GM12865 (cell line): ENCODE results near the gene IP6K3.

Experiments used
- DNase-seq: peaks from one replicate; pipeline ENCODE4 v3.0.0; 2010; ENCODE audit warnings: low read depth
- H3K4me3 ChIP-seq: 2 replicates; pipeline ENCODE4 v1.5.1; 2011; ENCODE audit warnings: mild to moderate bottlenecking, low read depth, low read length, control low read depth
- TF ChIP-seq, protein P1 (sequence below): IDR thresholded peaks from 2 replicates; pipeline ENCODE4 v1.5.1; 2011; ENCODE audit warnings: low read length, control low read depth, low read depth, inconsistent platforms; ENCODE audit not compliant: insufficient read depth; ENCODE audit errors: missing control alignments

Gene IP6K3

DNA sequence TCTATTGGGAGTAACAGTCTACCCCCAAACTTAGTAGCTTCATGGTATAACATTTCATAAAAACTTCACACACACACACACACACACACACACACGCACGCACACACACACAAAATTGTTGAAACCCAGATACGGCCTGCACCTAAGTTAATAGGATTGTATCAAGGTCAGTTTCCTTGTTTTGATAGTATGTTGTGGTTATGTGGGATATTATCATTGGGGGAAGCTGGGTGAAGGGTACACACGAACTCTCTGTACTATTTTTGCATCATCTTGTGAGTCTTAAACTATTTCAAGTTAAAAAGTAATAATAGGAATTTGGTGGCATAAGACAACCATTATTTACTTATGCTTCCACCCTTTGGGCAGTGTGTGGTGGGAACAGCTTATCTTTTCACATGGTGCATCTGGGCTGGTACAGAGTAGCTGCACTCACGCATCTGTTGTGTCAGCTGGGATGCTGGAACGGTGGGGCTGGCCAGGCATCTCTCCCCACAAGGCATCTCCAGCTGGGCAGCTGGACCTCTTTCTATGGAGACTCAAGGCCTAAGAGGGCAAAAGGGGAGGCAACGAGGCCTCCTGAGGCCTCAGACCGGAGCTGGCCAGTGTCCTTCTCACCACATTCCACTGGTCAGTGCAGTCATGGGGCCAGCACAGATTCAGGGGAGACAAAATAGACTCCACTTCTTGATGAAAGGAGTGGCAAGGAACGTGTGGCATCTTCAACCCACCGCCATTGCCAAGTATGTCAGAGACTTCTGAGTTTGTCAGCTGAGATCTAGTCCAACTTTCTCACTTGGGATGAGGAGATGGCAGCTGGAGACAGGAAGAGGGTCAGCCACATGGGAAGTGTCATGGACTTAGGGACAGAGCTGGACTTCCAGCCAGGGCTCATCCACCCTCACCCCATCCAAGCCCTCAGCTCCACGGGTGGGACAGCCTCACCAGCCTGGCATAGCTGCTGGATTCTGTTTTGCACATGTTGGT lies 20.5 kb upstream of the IP6K3 start:
- no peak overlapping the region for H3K4me3 ChIP-seq
- DNase-seq, result no peak
- TF ChIP-seq, protein P1, sequence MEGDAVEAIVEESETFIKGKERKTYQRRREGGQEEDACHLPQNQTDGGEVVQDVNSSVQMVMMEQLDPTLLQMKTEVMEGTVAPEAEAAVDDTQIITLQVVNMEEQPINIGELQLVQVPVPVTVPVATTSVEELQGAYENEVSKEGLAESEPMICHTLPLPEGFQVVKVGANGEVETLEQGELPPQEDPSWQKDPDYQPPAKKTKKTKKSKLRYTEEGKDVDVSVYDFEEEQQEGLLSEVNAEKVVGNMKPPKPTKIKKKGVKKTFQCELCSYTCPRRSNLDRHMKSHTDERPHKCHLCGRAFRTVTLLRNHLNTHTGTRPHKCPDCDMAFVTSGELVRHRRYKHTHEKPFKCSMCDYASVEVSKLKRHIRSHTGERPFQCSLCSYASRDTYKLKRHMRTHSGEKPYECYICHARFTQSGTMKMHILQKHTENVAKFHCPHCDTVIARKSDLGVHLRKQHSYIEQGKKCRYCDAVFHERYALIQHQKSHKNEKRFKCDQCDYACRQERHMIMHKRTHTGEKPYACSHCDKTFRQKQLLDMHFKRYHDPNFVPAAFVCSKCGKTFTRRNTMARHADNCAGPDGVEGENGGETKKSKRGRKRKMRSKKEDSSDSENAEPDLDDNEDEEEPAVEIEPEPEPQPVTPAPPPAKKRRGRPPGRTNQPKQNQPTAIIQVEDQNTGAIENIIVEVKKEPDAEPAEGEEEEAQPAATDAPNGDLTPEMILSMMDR, result no peak

DNA sequence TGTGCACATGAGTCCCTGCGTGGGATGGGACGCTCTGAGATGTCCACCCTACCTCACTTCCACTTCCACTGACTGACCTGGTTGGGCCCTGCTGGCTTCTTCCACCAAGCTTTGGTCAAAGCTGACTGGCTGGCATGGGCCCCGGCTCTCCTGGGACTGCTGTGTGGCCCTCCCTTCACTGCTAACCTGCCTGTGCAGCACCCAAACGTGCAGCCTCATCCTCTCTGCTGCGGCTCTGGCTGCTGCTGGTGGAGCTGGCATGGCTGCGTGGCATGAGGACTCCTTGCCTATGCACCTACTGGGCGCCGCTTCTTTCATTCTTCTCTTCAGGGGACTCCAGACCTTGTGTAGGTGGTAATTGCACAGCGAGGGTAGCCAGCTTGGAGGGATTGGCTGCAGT lies 18.7 kb upstream of the IP6K3 start:
- no peak for DNase-seq

DNA sequence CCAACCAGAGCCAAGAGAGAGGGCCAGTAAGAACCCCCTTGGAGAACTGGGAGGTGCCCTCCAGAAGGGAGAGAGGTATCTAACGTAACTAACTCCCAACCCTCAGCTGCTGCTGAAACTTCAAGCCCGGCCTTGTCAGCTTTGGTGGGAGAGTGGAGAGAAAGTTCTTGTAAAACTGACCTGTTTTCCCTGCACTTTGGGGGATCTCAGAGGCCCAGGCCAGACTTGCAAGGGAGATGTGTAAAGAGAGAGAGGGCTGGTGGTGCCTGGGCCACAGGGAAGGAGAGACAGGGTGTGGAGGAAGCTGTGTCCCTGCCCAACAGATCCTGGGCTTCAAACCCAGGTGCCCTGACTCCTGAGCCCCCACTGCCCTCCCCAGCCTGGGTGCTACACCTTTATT lies 17.3 kb upstream of the IP6K3 start:
- TF ChIP-seq, protein P1, result no peak
- H3K4me3 ChIP-seq, result no peak overlapping the region
- DNase-seq, result no peak

More for the DNA sequence above, 18.7 kb upstream of the IP6K3 start:
- TF ChIP-seq, protein P1, result no peak
- no peak overlapping the region for H3K4me3 ChIP-seq

DNA sequence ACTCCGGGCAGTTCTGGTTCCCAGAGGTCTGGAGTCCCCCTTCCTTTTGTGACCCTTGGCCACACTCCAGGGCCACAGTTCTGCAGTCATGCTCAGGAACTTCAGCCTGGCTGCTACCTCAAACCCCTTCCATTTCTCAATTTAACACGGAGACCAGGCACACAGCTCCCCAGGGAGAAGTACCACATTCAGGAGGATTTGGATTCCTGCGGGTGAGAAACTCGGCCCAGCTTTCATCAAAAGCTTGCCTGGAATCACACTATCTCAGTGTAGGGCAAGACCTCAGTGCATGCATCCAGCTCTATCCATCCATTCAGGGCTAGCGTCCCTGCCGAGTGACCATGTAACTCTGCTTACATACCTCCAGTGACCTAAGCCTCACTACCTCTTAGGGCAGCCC lies 16.8 kb upstream of the IP6K3 start:
- no peak for DNase-seq
- no peak overlapping the region for H3K4me3 ChIP-seq
- TF ChIP-seq, protein P1, result no peak

DNA sequence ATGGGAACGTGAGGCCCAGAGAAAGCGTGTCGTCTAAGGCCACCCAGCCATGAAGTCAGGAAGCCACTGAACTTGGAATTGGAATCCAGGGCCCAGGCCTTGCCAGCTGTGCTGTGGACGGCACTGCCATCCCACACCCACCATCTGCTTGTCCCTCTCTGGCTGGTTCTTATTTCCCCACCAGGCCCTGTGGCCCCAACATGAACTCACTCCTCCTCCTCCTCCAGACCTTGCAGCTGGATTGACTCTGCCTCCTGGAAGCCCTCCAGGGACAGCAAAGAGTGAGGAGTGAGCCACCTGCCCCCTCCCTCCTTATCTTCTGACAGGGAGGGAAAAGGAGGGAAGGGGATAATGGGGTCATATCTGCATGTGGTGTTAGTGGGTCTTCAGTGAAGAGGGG lies 16.0 kb upstream of the IP6K3 start:
- TF ChIP-seq, protein P1, result no peak

DNA sequence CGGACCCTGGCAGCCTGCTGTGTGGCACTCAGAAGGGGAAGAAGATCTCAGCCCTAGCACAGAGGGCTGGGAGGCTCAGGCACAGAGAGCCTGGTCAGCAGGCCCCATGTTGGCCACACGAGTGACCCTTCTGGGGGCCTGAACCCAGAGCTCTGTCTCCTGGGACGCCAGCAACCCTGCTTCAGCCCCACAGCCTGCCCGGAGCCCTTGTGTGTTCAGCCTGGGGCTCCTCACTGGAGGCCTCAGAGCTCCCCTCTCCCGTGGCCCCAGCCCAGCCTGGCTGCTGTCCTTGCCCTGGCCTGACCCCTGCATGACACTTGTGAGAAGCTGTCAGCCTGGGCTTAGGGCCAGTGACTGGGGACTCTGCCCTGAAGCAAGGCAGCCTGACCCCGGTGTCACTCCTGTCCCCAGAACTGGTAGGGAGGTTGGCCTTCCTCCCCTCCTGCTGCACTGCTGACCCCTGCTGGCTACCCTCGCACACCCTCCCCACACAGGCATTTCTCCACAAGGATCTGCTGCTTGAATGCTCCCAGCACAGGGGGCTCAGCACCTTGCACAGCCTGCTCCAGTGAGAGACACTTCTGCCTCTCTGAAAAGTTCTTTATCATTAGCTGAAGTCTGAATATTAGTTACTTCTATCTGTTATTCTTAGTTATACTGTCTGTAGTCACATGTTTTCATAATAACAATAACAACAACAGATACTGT lies 15.4 kb upstream of the IP6K3 start:
- TF ChIP-seq, protein P1, result peak; percentile 63
- H3K4me3 ChIP-seq, result no peak overlapping the region
- peak; percentile 66 for DNase-seq

More for the DNA sequence above, 16.0 kb upstream of the IP6K3 start:
- no peak for DNase-seq
- no peak overlapping the region for H3K4me3 ChIP-seq

DNA sequence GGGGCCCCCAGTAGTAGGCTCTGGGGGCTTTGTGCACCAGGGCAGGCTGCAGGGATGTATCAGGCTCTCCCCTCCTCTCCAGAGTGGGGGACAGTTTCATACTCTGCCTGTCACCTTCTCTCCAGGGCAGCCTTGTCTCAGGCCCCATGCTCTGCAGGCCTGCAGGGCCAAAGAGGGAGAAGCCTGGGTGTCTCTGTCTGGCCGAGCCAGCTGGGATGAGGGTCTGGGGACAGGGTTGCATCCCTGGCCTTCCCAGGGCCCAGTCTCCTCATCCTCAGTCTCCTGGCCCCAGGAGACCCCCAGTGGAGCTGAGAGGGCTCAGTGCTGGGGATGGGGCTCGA lies 14.8 kb upstream of the IP6K3 start:
- DNase-seq, result no peak
- H3K4me3 ChIP-seq, result no peak overlapping the region
- TF ChIP-seq, protein P1, result no peak
